HepG2 (cell line): ENCODE data around the gene GRIK4. TPM values are rescaled to one million over a fixed set of nuclear protein-coding genes. Genes with fewer than 3 reads are reported as not detected.

Experiments
- ATAC-seq: fragments of 200-7000 bp; cut with Tn5 transposase; 3 replicates; pipeline ENCODE4 v1.9.1; 2020; ENCODE audit warnings: mild to moderate bottlenecking, moderate library complexity
- BruUV-seq: library from RNA; stranded (reverse); fragments of 400-500 nt; replicated peaks from 2 replicates; lab custom pipeline; 2021; lab: Mats Ljungman, UMichigan
- CTCF ChIA-PET: fragments of 300-600 bp; formaldehyde crosslinking; extraction: SDS; loops from one replicate; lab custom pipeline; 2021; ENCODE audit warnings: low total read pairs, inconsistent platforms, low intra/inter-chr PET ratio; lab: Yijun Ruan, JAX
- POLR2A ChIA-PET: fragments of 350-600 bp; sonication (Branson Sonifier 250); formaldehyde crosslinking; loops from one replicate; lab custom pipeline; 2020; ENCODE audit warnings: antibody characterized with exemption, inconsistent platforms; lab: Yijun Ruan, JAX
- DNase-seq: peaks from one replicate; pipeline ENCODE4 v3.0.0-alpha.2; 2015; ENCODE audit warnings: low spot score
- FAIRE-seq: peaks from 3 replicates; lab custom pipeline; 2011; peaks lifted over from hg19 to GRCh38; lab: Jason Lieb, UNC
- H2AFZ ChIP-seq: one replicate; pipeline ENCODE4 v1.6.1; 2011; ENCODE audit warnings: low read length, inconsistent platforms
- H3K27ac ChIP-seq: fragments of 300-600 bp; 3 replicates; pipeline ENCODE4 v1.8.0; 2011; ENCODE audit warnings: mixed run types, mild to moderate bottlenecking, mixed read lengths, low read length, inconsistent platforms; ENCODE audit not compliant: insufficient read depth; ENCODE audit errors: extremely low read length
- H3K27me3 ChIP-seq, 2 experiments: fragments of 200-600 bp in 1 of 2; 2 replicates in 1 of 2; 3 replicates in 1 of 2; pipeline versions ENCODE4 v1.6.0 to v1.8.0; 2011; ENCODE audit warnings: low read length in 2 of 2, mild to moderate bottlenecking in 2 of 2, moderate library complexity in 2 of 2, inconsistent platforms in 1 of 2; ENCODE audit not compliant: insufficient read depth in 2 of 2, control insufficient read depth in 1 of 2
- H3K36me3 ChIP-seq, 2 experiments: fragments of 200-600 bp in 1 of 2; replicated peaks in 1 of 2; 2 replicates in 1 of 2; 3 replicates in 1 of 2; pipeline versions ENCODE4 v1.5.1 to v1.8.0; 2011; ENCODE audit warnings: low read length in 2 of 2, inconsistent platforms in 1 of 2; ENCODE audit not compliant: insufficient read depth in 2 of 2, control insufficient read depth in 1 of 2
- H3K4me1 ChIP-seq: 2 replicates; pipeline ENCODE4 v1.5.1; 2012; ENCODE audit warnings: low read length, inconsistent platforms; ENCODE audit not compliant: insufficient read depth
- H3K4me2 ChIP-seq: 2 replicates; pipeline ENCODE4 v1.6.0; 2011; ENCODE audit warnings: low read depth, low read length, inconsistent platforms
- H3K4me3 ChIP-seq, 3 experiments: fragments of 200-600 bp in 1 of 3; sonication (generic), shearing (Covaris generic) in 1 of 3; replicated peaks in 1 of 3; 2 replicates each; pipeline ENCODE4 v1.5.1; 2011 to 2016; ENCODE audit warnings: low read length in 3 of 3, inconsistent platforms in 2 of 3, low read depth in 2 of 3, mild to moderate bottlenecking in 2 of 3, control low read depth in 1 of 3, mixed read lengths in 1 of 3; ENCODE audit not compliant: insufficient read depth in 1 of 3
- H3K79me2 ChIP-seq: one replicate; pipeline ENCODE4 v1.6.1; 2011; ENCODE audit warnings: low read length, inconsistent platforms; ENCODE audit not compliant: insufficient read depth
- H3K9ac ChIP-seq: 2 replicates; pipeline ENCODE4 v1.6.0; 2011; ENCODE audit warnings: mild to moderate bottlenecking, low read depth, low read length, inconsistent platforms; ENCODE audit not compliant: insufficient read depth
- H3K9me3 ChIP-seq: 2 replicates; pipeline ENCODE4 v1.5.1; 2012; ENCODE audit warnings: mild to moderate bottlenecking, low read length
- H4K20me1 ChIP-seq: 2 replicates; pipeline ENCODE4 v1.6.0; 2011; ENCODE audit warnings: inconsistent platforms, mild to moderate bottlenecking, low read length, moderate library complexity; ENCODE audit not compliant: insufficient read depth
- CHD4 ChIP-seq: fragments of 200-600 bp; sonication (generic); IDR thresholded peaks from 2 replicates; pipeline ENCODE4 v1.7.0; 2017; ENCODE audit warnings: mild to moderate bottlenecking, low read length, borderline replicate concordance
- GFI1 ChIP-seq: sonication (generic); formaldehyde crosslinking; IDR thresholded peaks from 2 replicates; pipeline ENCODE4 v1.5.0; 2020; ENCODE audit warnings: missing genetic modification reagents, mild to moderate bottlenecking, borderline replicate concordance
- PITX1 ChIP-seq: sonication (generic); formaldehyde crosslinking; IDR thresholded peaks from 2 replicates; pipeline ENCODE4 v1.5.1; 2020; ENCODE audit warnings: mild to moderate bottlenecking, missing genetic modification reagents
- RAD21 ChIP-seq: fragments of 450-650 bp; formaldehyde crosslinking; IDR thresholded peaks from 2 replicates; pipeline ENCODE4 v1.5.0; 2020; ENCODE audit warnings: mild to moderate bottlenecking
- SOX5 ChIP-seq: IDR thresholded peaks from 2 replicates; pipeline ENCODE4 v1.6.1; 2016; ENCODE audit warnings: borderline replicate concordance
- ZBTB7A ChIP-seq: sonication (generic); formaldehyde crosslinking; IDR thresholded peaks from 2 replicates; pipeline ENCODE4 v1.8.0; 2022; ENCODE audit warnings: mild to moderate bottlenecking, missing genetic modification reagents
- ZFP90 ChIP-seq: sonication (generic); formaldehyde crosslinking; IDR thresholded peaks from 2 replicates; pipeline ENCODE4 v1.8.0; 2022; ENCODE audit warnings: missing genetic modification reagents, mild to moderate bottlenecking, inconsistent platforms, borderline replicate concordance
- ZNF282 ChIP-seq: fragments of 450-650 bp; IDR thresholded peaks from 2 replicates; pipeline ENCODE4 v1.6.1; 2018; ENCODE audit not compliant: partially characterized antibody
- ZNF431 ChIP-seq: sonication (generic); formaldehyde crosslinking; IDR thresholded peaks from 2 replicates; pipeline ENCODE4 v1.9.0; 2022; ENCODE audit warnings: missing genetic modification reagents, low read depth, mild to moderate bottlenecking, borderline replicate concordance
- ZNF75D ChIP-seq: sonication (generic); formaldehyde crosslinking; IDR thresholded peaks from 2 replicates; pipeline ENCODE4 v1.8.1; 2023; ENCODE audit warnings: missing genetic modification reagents, mild to moderate bottlenecking, borderline replicate concordance
- ZNF780A ChIP-seq: sonication (generic); formaldehyde crosslinking; IDR thresholded peaks from 2 replicates; pipeline ENCODE4 v1.8.0; 2022; ENCODE audit warnings: mild to moderate bottlenecking, missing genetic modification reagents, moderate library complexity
- ZNF788 ChIP-seq: sonication (generic); formaldehyde crosslinking; IDR thresholded peaks from 2 replicates; pipeline ENCODE4 v1.5.0; 2020; ENCODE audit warnings: mild to moderate bottlenecking, missing genetic modification reagents, borderline replicate concordance
- ZNF878 ChIP-seq: sonication (generic); formaldehyde crosslinking; IDR thresholded peaks from 2 replicates; pipeline ENCODE4 v1.8.1; 2023; ENCODE audit warnings: mild to moderate bottlenecking, missing genetic modification reagents, moderate library complexity
- WGBS: methylation state at CpG from one replicate; pipeline ENCODE4 v1.1.6; 2017; ENCODE audit warnings: low lambda C conversion rate; 5-methylcytosine and 5-hydroxymethylcytosine counted together
- in situ Hi-C: cut with HindIII; loops from 2 replicates; pipeline ENCODE4 v1.10.0; 2017; ENCODE audit warnings: low pct_unique_long_range_greater_than_20kb; ENCODE audit not compliant: extremely low pct_ligation_motif_present
- intact Hi-C: fragments of 100-400 bp; cut with micrococcal nuclease; formaldehyde crosslinking; loops from one replicate; pipeline ENCODE4 v1.10.0; 2022; ENCODE audit not compliant: unreplicated experiment
- polyA plus RNA-seq, 8 experiments: library from polyadenylated mRNA; depleted of rRNA in 3 of 8; stranded (reverse) in 7 of 8; unstranded in 1 of 8; fragments of >200 nt; fragmentation: Illumina TruSeq in 4 of 8; extraction: Trizol in 4 of 8; gene quantifications; 2 replicates each; pipeline versions ENCODE4 v1.2.1 to v1.2.3, GENCODE V29; 2011 to 2016; ENCODE audit warnings: low read depth in 4 of 8, missing spikeins in 1 of 8, mixed read lengths in 1 of 8; ENCODE audit not compliant: insufficient read depth in 1 of 8
- total RNA-seq, 5 experiments: library from RNA; depleted of rRNA; stranded (reverse); fragments of >200 nt; fragmentation: Illumina TruSeq; extraction: Trizol; gene quantifications; 2 replicates each; pipeline ENCODE4 v1.2.3, GENCODE V29; 2016; ENCODE audit warnings: low read depth in 1 of 5
- TF ChIP-seq, protein P1 (sequence below): sonication (generic); formaldehyde crosslinking; IDR thresholded peaks from 2 replicates; pipeline ENCODE4; 2020; ENCODE audit warnings: missing genetic modification reagents, mild to moderate bottlenecking, borderline replicate concordance

GRIK4 gene
- total and polyA plus RNA-seq, 2 of the 13 experiments (the other 11 are each of a cell fraction or from before 2014, with no cell fraction given) = 0.04 to 0.07 TPM

DNA sequence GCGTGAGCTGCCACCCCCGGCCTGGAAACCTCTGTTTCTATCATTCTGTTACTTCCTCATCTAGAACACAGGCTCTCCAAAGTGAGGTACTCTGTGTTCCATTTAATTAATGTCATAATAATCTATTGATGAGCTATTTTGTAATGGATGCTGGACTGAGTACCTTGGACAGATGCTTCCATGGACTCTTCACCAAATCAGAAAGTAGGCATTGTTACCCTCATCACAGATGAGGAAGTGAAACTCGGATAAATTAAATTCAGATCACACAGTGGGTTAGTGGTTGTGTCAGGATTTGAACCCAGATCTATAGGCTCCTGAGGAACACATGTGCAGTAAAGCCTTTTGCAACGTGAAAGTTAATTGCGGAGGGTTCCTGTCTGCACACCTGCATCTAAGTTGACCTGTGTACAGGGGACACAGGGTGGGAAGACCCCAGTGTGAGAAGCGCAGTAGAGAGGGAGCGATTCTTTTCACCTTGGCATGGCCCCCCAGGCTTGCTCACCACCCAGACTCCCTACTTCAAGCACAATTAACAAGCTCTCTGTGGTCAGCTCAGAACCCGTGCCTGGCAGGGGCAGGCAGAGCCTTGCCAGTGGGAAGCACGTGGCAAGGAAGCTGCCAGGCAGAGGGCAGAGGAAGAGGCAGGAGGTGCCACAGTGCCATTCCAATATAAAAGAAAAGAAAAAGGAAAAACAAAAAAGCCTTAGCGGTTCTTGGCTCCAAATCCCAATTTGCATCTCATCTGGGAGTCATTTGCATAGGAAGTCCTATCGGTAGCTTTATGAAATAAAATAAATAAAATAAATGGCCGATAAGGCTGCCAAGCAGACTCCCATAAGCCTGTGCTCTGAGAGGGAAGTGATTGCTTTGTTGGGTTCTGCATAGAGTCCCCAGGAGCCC, 239.3 kb downstream of the GRIK4 start:
- Histone ChIP-seq H3K27me3 (peaks cover 2 to 11% of the 10 kb centered on the region in 2 experiments; a peak in 3 of 5 replicates), H3K27ac (no peak overlapping the region), H2AFZ (no peak overlapping the region), H3K9me3 (no peaks in the 10 kb centered on the region), H4K20me1 (no peaks in the 10 kb centered on the region), H3K4me1 (no peaks in the 10 kb centered on the region), H3K9ac (no peak overlapping the region), H3K4me2 (no peak overlapping the region), H3K79me2 (no peaks in the 10 kb centered on the region), H3K4me3 (no peak overlapping the region), H3K36me3 (no peaks in the 10 kb centered on the region)
- intact Hi-C loops (loop anchor here (10.0 kb wide), 1 partner anchor 184 kb away; no protein-coding TSS in a partner anchor), in situ Hi-C loops (no loop called here)
- 45% methylated on average over 11 of the region's 12 CpGs for WGBS
- POLR2A ChIA-PET = no interaction called here
- no TSS peak for BruUV-seq
- DNase-seq (no peak), ATAC-seq (no peak), FAIRE-seq (no peak)
- TF ChIP-seq GFI1 (no peak), ZNF788 (CRISPR knock-in tag) (no peak), ZNF282 (no peak), CHD4 (no peak)
- CTCF ChIA-PET = no interaction called here

DNA sequence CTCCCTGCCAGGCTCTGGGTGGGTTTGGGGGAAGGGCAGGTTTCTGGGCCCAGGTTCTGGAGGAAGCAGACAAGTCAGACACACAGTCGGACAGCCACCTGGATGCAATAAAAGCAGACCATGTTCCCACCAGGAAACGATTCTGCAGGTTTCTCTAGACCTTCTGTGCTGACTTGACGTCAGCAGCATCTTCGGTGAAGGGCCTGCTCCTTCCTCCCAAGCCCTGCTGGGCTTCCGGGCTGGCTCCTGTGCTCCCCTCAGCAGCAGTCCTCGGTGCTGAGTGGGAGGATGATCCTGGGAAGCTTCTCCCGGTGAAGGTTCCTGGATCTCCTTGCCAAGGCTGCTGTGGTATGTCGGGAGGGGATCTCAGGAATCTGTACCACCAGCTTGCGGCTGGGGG, 240.0 kb downstream of the GRIK4 start:
- ChIA-PET POLR2A (no interaction called here), CTCF (no interaction called here)
- H3K27ac ChIP-seq = no peak overlapping the region
- ATAC-seq (no peak), DNase-seq (no peak), FAIRE-seq (no peak)
- no peak overlapping the region for H3K4me3 ChIP-seq
- H3K79me2 ChIP-seq = no peaks in the 10 kb centered on the region
- H3K9ac ChIP-seq = no peak overlapping the region
- no peaks in the 10 kb centered on the region for H4K20me1 ChIP-seq
- WGBS = 11% methylated on average over 8 of the region's 9 CpGs
- H3K27me3 ChIP-seq = peaks cover 2 to 7% of the 10 kb centered on the region in 2 experiments; a peak in 3 of 5 replicates
- no peaks in the 10 kb centered on the region for H3K36me3 ChIP-seq
- BruUV-seq = no TSS peak
- H3K9me3 ChIP-seq = no peaks in the 10 kb centered on the region
- no peak overlapping the region for H2AFZ ChIP-seq
- intact Hi-C loops (loop anchor here (10.0 kb wide), 1 partner anchor 183 kb away; no protein-coding TSS in a partner anchor), in situ Hi-C loops (no loop called here)
- no peak overlapping the region for H3K4me2 ChIP-seq
- H3K4me1 ChIP-seq = no peaks in the 10 kb centered on the region
- TF ChIP-seq ZNF75D = no peak
- no peak for TF ChIP-seq ZNF780A (CRISPR knock-in tag)
- TF ChIP-seq ZNF431 = no peak
- no peak for TF ChIP-seq RAD21 (CRISPR knock-in tag)
- no peak for TF ChIP-seq ZBTB7A (CRISPR knock-in tag)
- TF ChIP-seq SOX5 (CRISPR knock-in tag) = no peak
- TF ChIP-seq, protein P1, sequence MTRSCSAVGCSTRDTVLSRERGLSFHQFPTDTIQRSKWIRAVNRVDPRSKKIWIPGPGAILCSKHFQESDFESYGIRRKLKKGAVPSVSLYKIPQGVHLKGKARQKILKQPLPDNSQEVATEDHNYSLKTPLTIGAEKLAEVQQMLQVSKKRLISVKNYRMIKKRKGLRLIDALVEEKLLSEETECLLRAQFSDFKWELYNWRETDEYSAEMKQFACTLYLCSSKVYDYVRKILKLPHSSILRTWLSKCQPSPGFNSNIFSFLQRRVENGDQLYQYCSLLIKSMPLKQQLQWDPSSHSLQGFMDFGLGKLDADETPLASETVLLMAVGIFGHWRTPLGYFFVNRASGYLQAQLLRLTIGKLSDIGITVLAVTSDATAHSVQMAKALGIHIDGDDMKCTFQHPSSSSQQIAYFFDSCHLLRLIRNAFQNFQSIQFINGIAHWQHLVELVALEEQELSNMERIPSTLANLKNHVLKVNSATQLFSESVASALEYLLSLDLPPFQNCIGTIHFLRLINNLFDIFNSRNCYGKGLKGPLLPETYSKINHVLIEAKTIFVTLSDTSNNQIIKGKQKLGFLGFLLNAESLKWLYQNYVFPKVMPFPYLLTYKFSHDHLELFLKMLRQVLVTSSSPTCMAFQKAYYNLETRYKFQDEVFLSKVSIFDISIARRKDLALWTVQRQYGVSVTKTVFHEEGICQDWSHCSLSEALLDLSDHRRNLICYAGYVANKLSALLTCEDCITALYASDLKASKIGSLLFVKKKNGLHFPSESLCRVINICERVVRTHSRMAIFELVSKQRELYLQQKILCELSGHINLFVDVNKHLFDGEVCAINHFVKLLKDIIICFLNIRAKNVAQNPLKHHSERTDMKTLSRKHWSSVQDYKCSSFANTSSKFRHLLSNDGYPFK = no peak
- TF ChIP-seq ZFP90 = no peak
- no peak for TF ChIP-seq ZNF878 (CRISPR knock-in tag)
- TF ChIP-seq PITX1 (CRISPR knock-in tag) = no peak
